Superior temporal gyrus (tissue), 1 donor: ENCODE data around the gene MARCHF9.

ENCODE experiments used
- DNase-seq: peaks from one replicate; pipeline ENCODE4 v3.0.0-alpha.2; 2016; ENCODE audit errors: extremely low spot score

MARCHF9 gene

DNA sequence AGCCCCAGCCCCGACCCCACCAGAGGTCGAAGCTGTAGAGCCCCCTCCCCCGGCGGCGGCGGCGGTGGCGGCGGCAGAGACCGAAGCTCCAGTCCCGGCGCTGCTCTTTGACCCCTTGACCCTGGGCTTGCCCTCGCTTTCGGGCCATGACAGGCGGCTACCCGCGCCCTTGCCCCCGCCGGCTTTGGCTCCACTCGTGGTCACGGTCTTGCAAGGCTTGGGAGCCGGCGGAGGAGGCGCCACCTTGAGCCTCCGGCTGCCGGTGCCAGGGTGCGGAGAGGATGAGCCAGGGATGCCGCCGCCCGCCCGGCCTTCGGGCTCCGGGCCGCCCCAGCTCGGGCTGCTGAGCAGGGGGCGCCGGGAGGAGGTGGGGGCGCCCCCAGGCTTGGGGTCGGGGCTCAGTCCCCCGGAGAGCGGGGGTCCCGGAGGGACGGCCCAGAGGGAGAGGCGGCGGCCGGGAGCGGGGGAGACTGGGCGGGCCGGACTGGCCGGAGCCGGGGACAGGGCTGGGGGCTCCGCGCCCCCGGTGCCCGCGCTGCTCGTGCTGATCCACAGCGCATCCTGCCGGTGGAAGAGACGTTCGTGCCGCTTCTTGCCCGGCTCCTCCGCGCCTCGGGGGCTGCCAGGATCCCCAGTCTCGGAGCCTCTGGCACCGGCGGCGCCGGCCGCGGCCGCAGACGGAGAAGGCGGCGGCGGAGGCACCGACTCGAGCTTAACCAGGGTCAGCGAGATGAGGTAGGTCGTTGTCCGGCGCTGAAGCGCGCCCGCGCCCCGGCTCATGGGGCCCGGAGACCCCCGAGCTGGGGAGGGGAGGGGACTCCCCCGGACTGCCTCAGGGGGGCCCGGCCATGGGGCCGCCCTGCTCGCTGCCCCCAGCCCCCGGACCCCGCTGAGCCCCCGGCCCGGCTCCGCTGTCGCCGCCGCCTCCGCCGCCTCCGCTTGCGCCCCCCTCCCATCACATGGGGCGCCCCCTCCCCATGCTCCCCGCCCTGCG lies 17.1 kb upstream of the MARCHF9 start:
- DNase-seq = no peak

DNA sequence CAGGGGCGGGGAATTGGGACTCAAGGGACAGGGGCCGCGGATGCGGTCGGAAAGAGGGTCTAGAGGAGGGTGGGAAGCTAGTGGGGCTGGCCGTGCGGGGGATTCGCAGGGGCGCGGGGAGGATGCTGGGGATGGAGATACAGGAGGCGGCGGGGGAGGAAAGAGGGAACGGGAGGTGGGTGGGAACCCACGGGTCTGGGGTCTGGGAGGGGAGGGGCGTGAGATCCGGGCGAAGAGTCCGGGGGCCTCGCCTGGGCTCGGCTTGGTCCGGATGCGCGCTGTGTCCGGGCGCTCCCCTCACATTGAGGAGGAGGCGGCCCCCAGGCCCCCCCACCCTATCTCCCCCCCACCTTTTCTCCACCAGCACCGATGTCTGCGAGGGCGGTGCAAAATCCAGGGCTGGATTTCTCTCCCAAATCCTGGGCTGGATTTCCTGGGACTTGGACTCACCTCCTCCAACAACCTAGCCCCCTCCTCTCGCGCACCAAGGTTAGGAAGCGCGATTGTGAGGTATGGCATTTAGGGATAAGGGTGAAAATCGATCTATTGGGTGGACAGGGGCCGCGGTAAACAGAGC lies 16.2 kb upstream of the MARCHF9 start, which contains the start of gene AGAP2:
Gene AGAP2, minus strand, starts transcription at position 82 of the 577 bp plus-strand sequence. CDS start 496 bp downstream, outside the sequence.
- peak; percentile 57 for DNase-seq

DNA sequence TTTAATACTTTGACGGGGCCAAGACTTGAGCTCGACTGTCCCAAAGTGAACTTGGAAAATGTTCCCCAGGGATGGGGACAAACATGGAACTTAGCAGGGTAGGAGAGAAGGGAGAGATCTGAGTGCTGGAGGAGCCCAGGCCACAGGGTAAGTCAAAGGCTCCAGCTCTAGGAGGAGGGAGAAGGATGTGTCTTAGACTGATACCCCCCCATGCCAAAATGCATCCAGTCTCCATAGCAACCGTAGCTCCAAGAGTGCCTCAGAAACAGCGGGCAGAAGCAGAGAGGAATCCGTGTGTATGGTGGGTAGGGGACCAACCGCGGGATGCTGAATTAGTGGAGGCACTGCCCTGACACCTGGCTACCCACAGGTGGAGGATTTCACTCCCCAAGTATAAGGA lies 15.5 kb upstream of the MARCHF9 start:
- DNase-seq = peak; percentile 22

DNA sequence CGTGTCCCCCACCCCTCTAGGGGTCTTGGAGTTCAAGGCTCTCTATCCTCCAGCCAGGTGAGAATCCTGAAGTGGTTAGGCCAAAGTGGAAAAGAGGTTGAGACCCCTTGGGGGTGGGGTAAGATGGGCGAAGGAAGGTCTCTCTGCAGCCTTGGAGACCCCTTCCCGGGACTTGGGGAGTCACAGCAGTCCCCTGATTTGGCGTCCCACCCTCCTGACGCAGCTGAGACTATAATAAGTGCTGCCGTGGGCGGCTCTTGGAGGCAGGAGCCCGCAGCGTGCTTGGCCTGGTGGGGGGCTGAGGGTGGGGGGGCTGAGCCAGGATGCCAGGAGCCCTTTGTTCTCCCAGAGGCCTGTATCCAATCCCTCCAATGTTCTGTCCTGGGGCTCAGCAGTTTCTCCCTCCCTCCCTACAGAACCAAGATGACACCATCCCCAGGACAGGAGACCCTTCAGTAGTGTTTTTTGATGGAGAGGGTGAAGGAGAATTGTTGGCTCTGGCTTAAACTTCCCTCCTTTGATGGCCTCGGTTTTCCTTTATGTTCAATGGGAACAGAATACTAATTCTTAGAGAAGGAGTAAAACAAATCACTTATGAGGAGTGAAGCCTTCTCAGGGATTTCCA lies 14.9 kb upstream of the MARCHF9 start:
- no peak for DNase-seq

DNA sequence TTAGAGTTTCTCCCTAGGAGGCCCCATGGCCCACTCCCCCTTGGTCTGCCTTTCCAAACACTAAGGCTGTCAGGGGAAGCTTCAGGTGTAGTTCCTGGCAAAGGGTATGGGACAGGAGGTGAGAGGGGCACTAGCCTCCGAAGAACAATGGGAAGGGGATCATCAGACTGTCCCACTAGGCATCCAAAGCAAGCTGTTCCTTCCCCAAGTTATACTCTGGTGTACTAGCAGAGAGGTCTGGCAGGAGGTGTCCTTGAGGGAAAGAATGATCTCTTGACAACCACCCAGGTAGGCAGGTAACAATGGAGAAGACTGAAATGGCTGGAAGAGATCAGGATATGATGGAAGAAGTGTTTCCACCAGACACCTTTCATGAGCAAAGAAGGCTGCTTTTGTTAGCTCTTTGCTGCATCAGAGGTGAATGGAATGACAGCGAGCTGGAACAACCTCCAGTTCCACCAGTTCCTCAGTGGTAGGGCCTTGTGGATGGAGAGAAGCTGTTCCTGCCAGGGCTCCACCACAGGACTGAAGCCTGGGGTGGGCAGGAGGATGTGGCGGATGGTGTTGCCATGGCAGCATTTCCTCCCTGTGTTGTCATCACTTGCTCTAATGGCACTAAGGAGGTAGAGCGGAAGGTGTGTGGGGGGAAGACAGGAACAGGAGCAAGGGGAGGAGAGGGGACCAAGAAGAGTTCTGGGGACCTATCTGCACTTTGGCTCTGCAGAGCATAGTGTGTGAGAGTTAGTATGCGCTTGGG lies 14.1 kb upstream of the MARCHF9 start:
- peak; percentile 26 for DNase-seq

DNA sequence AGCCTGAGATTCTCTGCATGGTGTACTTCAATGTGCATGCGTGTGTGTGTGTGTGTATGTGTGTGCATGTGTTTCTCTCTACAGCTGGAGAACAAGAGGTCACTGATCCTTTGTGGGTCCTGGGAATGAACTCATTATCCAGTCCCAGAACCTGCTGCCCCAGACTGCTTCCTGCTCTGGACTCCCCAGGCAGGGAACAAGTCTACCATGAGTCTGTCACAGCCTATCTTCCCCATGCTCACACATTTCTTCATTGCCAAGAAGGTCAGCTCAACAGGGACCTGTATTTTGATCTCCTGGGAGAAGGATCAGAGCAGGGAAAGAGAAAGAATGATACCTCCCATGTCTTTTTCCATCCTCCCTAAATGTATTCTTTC lies 13.5 kb upstream of the MARCHF9 start:
- no peak for DNase-seq

DNA sequence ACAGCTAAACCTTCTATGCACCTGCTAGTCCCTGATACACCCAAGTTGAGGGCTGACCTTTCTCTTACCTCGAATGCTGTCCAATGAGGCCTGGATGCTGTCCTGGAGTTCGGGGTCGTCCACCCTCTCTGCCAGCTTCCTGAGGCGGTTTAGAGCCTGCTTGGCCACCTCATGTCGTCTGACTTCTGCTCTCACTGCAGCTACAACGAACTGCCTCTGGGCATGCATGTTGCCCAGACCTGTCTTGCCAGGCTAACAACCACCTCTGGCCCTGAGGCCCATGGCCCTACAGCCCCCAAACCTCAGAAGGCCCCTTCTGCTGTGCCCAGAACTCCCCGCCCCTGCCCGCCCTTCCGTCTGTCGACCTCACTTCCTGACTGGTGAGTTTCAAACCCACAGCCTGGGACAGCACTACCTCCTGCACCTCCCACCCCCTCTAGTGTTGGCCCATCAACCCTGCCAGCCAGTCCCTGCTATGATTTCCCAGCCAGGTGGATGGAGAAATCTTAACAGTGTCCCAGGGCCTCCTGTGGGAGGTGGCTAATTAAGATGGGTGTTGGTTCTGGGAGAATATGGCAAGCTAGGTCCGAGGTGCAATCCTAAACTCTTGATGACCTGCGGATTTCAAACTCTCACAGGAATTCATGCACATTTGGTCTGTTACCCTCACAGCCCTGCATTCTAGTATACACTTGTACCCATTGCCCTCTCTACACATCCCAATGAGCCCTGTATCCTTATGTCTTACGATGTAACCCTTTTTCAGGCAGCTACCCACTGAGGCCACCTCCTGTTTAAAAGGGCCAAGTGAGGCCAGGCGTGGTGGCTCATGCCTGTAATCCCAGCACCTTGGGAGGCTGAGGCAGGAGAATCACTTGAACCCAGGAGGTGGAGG lies 12.8 kb upstream of the MARCHF9 start:
- DNase-seq = no peak

DNA sequence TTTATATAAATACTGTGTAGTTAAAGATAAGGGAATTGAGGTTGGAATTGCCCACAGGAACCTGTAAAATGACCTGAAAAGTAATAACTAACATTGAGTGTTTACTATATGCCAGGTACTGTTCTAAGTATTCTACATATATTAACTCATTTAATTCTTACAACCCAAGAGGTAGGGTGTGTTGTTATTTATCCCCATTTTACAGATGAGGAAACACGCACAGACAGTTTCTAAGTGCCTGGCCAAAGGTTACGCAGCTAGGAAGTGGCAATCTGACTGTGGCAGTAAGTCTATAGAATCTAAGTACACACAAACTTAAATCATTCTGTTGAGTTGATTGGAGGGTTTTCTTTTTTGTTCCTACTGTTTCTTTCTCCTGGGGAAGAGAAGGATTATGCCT lies 11.1 kb upstream of the MARCHF9 start:
- no peak for DNase-seq

DNA sequence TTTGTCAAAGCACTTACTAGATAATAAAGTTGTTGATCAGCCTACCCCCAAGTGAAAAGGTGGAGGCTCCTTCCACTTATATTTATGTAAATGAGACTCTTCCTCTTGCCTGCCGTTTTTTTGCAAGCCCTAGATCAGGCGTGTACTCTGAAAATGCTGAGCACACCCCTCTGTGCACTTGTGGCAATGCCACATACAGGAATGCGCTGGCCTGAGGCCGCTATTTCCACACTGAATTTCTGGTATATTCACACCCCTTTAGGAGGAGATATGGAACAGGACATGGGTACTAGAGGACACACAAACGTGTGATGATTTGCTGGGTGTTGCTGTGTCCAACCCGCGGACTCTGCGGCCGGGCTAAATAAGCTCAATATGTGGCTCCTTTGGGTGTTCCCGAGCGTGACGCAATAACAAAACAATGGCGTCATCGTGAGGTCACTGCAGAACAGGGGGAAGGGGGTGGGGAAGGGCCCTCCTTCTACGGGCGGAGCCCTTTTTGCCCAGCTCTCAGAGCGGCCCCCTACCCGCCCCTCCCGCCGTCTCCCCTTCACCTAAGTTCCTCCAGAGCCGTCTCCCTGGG lies 10.6 kb upstream of the MARCHF9 start:
- peak; percentile 43 for DNase-seq

DNA sequence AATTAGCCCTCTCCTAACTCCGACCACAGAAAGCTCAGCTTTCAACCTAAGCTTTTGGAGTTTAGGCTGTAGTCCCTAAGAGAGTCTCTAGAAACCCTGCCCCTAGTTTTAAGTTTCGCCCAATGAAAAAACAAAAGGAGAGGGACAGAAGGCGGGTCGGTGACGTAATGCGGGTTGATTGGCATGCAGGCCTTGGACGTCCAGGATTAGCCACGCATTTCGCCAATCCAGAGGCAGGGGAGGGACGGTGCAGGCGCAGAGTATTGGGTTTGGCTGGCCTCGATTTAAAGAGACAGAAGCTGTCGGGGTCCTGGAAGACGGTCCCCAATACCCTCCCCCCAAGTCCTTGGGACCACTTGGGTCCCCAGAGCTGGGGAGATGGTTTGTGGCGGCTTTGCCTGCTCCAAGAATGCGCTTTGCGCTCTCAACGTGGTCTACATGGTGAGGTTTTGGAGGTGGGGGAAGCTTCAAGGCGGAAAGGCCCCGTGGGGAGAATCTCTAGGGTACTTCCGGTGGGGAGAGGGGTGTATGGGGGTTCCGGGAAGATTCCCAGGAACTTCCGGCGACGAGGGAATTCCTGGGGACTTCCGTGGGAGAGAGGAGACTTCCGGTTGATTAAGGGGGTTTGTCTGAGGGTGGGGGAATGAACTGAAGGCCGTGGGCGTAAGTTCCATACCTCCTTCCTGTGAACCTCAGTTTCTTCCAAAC lies 10.0 kb upstream of the MARCHF9 start, which contains the start of gene TSPAN31:
Gene TSPAN31, plus strand, starts transcription at position 263 of the 708 bp plus-strand sequence. Its CDS starts 116 bp downstream, at position 379.
- DNase-seq = peak; percentile 99

DNA sequence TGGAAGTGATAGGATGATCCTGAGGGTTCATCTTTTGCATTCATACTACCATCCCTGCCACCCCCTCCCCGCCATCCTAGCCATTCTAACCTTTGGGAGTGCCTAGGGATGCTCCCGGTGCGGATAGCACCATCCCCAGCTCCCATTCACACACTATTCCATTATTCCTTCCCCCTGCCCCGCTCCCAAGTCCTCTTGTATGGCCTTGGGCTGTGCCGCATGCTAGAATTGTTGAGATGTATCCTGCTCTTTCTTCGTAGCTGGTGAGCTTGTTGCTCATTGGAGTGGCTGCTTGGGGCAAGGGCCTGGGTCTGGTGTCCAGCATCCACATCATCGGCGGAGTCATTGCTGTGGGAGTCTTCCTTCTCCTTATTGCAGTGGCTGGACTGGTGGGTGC lies 9.4 kb upstream of the MARCHF9 start:
- DNase-seq = no peak

DNA sequence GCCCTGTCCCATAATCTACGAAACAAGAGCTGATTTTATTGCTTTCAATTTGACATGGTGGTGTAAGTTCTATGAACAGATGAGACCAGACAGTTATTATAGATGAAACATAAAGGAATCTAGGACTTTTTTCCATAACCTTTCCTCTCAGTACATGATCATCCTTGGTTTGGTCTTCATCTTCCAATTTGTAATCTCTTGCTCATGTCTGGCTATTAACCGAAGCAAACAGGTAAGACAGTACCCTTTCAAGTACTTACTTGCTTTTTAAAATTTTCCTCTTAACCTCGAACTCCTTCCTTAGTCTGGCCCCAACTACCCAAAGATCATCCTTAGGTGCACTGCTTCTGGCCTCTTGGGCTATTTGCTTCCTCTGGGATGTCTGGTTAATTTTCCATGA lies 8.9 kb upstream of the MARCHF9 start:
- DNase-seq = no peak

DNA sequence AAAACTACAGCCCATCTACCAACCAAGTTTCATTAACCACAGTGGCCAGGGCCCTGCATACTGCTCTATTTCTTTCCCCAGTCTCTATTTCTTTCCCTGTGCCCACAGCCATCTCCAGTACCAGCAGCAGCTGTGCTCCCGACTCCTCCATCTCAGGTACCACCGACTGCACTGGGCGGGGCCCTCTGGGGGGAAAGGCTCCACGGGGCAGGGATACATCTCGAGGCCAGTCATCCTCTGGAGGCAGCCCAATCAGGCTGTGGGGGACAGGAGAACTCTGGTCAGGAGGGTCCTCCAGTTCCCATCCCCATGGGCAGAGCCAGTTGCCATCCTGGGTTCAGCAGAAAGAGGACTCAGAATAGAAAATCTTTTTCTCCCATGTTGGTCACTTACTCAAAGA lies 5.8 kb upstream of the MARCHF9 start:
- DNase-seq = no peak

DNA sequence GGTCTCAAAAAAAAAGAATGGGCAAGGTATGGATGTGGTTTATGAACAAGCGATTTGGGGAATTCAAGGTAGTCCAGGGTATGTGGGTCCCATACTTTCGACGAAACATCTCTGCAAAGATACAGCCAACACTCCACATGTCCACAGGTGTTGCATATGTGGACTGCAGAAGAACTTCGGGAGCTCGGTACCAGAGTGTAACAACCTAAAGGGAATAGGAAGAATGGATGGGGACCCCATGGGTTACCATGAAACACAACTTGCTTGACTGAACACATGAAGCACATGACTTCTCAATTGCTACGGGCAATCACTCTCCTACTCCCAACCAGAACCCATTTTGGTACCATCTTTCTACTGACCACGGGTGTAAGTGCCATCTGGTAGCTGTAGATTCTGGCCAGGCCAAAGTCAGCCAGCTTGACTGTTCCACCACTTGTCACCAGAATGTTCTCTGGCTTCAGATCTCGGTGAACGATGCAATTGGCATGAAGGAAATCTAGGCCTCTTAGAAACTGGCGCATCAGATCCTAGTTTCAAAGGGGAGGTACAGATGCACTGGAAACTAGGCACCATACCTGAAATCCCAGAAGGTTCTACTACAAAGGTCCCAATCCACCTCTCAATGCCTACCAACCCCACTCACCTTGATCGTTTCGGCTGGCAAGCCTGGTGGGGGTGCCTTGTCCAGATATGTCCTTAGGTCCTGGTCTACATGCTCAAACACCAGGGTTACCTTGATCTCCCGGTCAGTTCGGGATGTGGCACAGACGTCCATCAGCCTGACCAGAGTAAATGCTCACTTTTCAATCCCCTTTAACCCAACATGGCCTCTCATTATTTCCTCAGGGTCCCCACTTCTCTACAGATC lies 4.1 kb upstream of the MARCHF9 start:
- DNase-seq = no peak

DNA sequence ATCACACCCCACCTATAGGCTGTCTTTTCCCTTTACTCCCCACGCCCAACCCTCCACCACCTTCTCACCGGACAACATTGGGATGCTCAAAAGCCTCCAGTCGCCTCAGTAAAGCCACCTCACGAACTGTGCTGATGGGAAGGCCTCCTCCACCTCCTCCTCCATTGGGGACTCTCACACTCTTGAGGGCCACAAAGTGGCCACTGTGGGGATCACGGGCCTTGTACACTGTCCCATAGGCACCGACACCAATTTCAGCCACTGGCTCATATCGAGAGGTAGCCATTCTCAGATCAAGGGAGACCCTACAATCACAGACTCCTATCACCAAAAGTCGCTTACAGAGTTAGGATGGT lies 3.5 kb upstream of the MARCHF9 start:
- no peak for DNase-seq

DNA sequence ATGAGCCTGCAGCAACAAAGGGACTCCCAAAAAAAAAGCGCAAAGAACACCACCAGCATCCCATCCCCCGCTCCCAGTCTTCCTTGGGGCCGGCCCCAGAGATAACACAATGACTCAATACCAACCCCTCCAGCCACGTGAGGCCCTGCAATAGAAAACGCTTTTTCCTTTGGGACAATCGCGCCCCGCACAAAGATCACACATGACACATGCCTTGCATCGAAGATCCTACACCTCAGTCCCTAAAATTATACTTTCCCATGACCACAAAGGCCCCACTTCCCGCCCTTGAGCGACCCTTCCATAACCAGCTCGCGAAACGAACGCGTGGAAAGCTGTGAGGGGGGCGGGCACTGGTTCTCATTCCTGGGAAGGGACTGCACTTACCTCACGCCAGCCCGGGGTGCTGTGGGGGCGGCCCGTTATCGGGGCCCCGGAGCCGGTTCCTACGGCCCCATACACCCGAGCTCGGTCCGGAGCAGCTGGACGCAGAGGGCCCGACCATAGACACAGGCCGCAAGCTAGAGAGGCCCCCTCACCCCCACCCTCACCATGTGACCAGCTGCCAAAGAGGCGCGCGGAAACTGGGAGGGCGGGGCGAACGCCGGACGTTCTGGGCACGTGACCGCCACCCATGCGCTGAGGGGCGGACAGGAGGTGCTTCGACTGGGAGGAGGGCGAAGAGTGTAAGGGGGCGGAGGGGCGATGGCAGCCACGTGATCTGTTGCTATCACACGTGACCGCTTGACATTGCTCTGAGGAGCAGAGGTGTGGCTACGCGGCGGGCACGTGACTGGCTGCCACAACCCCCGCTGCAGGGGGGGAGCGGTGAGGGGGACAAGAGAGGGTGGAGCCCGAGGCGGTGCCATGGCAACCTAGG lies 2.9 kb upstream of the MARCHF9 start, which contains the start of gene CDK4:
Gene CDK4, minus strand, starts transcription at position 523 of the 880 bp plus-strand sequence. CDS start 593 bp downstream, outside the sequence.
- DNase-seq = peak; percentile 100

DNA sequence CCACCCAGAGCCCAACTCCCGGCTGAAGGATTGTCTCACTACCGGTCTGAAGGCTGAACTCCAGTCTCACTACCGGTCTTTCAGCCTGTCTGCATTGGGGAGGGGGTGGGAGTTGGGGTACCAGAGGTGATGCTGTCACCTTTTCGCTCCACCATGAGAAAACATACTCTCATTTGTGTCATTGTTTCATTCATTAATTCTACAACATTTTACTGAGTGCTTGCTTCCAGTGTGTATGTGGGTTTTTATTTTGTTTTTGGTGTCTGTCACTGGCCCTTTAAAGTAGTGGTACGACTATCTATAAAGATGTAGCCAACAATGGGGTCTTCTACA lies 2.3 kb upstream of the MARCHF9 start:
- DNase-seq = no peak
